Measurements from ENCODE around the gene WIZ.

DNA sequence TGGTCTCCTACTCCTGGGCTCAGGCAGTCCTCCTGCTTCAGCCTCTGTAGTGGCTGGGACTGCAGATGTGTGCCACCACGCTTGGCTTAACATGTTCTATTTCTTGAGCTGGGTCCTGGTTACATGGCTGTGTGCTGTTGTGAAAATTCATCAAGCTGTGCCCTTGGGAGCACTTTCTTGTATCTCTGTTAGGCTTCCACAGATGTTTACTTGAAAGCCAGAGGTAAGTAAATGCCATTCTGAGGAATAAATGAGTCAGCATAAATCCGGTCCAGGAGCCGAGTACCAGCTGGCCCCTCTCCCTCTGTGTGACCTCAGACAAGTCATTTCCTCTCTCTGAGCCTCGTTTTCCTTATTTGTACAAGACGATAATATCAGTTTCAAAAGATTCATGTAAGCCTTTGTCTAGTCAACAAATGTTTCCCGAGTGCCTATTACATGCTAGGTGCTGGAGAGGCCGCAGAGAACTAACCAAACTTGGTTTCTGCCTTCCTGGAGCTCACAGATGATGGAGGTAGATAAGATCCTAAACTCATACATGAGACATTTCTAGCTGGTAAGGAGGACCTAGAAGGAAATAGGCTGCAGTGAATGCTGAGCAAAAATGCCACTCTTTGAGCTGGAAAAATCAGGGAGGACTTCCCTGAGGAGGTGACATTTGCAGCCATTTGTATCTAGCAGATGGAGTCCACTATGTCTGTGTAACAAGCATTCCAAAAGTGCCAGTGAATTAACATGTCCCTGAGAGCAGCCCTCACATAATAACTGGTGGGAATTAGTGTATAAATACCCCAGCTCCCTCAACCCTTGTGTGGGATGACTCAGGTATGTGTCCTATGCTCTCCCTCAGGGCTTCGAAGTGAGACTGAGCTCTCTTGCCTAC lies 17.3 kb upstream of the WIZ start:
- no peak for TF ChIP-seq CTCF (IDR thresholded peaks at IDR 0.05)
- peak; percentile 20 to 31 for TF ChIP-seq POLR2AphosphoS5 (IDR thresholded peaks at IDR 0.05)

Measured in esophagus muscularis mucosa (tissue), 3 donors.